GM19395 (cell line): Measurements from ENCODE around the gene KHDC4.
"Not testable (repeated sequence)": the region's sequence is repeated elsewhere in the genome, so short reads cannot be mapped to it uniquely, and the experiment has no call there.

Experiments used
- ATAC-seq: cut with Tn5 transposase; IDR thresholded peaks from one replicate; pipeline ENCODE4 v1.9.1; 2021; ENCODE audit warnings: mild to moderate bottlenecking, moderate library complexity; ENCODE audit not compliant: unreplicated experiment

The KHDC4 gene

DNA sequence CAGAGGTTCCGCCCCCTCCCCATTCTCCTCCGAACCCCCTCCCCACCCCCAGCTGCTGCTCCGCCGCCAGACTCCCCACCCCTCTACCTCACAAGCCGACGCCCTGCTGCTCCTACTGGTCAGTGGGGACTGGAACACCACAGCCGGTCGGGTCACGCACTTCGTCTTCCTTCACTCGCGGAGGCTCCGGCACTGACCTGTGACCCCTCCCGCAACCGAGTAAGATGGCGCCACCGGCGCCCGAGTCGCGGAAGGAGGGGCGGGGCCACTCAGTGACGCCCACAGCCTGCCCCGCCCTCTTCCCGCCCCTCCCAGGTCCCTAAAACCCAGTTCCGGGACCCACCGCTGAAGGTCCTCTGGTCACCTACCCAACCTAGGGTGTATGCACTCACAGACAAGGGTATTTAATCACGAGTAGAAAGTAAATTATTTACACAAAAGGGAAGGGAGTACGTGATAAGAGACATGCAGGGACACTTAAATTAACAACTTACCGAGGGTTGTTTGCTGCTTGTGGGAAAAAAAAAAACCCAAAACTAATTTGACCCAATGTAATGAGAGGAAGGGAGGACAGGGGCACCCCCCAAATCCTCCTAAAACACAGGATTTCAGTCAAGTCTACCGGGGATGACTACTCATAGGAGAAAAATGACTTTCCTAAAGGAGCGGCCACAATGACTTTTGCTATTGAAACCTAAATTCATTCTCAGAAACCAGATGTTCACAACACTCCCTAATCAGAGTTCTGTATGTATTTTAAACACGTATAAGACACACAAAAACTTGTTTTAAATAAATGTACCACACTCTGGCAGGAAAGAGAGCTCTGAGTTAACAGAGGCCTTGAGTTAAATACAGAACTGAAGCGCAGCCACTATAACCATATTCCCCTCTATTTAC is 22.8 kb downstream of the KHDC4 start, which contains the start of gene RIT1:
Gene RIT1 (minus strand): TSS at position 194 of the 900 bp plus-strand sequence. CDS start 588 bp downstream, outside the sequence.
- ATAC-seq: peak; percentile 82

DNA sequence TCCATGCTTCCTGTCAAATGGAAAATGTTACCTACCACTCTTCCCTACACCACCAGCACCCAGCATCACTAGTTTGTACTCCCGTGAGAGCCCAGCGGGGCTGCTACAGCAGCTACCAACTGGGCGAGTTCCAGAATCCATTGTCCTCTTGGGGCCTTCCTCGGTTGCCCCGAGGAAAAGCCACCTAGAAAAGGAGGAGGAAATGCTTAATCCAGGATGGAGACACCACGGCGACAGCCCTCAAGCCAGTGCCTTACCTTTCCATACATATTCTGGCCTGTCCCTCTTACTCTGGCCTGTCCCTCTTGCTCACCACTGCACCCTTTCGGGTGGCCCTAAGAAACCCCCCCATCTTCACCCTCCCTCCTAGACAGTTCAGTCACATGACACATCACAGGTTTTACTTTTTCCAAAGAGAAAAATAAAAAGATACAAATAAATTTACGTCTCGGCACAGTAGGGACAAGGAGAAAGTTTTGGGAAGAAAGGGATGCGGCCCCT is 23.5 kb downstream of the KHDC4 start:
- no peak for ATAC-seq

DNA sequence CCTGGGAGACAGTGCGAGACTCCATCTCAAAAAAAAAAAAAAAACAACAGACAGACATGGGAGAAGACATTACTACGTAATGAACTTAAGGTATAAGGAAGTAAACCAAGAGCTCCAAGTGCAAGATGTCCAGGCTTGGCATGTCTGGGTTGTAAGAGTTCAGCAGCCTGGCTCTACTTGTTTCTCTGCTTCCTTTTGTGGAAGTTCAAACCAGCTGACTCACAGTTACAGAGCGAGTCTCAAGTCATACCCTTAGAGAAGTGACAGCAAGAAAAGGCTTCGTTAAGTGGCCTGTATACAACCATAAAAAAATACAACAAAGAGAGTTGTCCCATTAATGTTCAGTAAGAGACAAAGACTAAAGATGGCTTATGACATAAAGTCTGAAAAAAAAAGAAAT is 24.3 kb downstream of the KHDC4 start:
- ATAC-seq: no peak

DNA sequence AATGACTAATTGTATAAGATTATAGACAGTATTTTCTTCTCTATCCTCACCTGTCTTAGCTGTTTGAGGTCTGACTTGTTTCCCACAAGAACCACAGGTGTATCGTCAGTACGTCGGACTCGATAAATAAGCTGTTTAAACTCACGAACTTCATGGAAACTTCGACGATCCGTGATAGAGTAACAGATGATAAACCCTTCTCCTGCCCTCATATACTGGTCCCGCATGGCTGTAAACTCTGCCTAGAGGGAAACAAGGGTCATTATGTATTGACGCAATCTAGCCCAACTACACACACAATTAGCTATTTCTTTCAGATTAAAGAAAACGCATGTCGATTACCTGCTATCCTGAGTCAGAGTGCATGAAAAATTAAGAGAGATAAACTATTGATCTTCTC is 30.0 kb downstream of the KHDC4 start:
- ATAC-seq: no peak

DNA sequence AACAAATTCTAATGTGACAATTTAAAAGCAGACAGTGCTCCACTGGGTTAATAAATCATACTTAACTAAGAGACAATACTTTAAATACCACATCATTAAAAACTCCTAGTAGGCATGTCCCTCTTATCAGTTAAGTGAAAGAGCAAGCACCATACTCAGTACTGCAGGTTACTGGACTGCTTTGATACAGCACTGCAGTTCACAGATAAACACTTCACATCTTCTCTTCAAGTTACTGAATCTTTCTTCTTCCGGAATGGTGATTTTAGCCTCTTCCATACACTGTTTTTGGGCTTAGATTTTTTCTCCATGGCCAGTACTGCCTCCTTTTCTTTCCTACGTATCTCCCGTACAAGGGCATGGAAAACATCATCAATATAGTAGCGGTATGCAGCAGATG is 34.1 kb downstream of the KHDC4 start:
- ATAC-seq: no peak

DNA sequence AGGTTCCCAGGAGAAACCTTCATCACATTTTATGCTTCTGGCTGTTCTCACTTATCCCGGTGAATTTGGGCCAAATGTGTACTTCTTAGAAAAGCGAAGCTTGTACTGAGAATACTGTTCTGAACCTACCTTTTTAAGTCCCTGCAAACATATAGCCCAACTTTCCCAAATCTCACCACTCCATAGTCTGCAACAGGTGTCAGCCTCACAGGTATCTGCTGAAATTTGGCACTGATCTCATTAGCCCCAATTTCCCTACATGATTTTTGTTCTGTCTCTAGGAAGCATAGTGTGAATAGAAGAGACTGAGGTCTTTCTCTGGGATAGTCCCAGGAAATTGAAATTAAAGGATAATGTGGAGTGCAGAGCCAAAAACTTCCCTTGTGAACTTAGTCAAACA is 34.5 kb downstream of the KHDC4 start:
- ATAC-seq: no peak

DNA sequence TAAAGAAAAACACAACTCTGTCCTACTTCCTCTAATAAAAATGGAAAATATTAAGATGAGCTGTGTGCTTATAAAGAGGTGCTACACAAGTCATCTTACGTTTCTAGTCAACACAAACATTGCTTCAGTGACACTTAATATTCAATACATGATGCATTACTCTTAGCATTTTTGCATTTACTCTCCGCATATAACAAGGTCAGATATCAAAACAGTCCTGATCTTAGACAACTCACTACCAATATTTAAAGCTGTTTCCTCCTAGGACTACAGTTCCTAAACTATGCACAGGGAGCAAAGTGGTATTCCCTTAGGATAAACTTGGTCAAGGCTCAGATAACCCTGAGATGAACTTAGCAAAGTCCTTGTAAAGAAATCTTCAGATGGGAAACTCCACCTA is 35.3 kb downstream of the KHDC4 start:
- ATAC-seq: no peak

DNA sequence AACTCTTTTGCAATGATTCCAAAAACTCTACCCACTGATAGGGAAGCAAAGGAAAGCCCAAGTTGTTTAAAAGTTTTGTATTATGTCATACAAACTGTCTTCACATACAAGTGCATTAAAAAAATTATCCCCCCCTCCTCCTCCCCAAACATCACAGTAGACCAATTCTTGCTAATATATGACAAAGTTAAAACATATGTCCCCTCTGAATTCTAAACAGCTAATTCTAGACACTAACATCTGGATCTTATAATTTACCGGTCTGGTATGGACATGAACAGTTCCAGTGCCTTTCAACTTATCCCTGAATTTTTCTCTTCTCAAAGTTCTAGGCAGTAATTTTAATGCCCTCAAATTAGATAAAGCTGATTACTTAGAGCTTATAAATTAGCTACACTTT is 36.5 kb downstream of the KHDC4 start:
- ATAC-seq: no peak

DNA sequence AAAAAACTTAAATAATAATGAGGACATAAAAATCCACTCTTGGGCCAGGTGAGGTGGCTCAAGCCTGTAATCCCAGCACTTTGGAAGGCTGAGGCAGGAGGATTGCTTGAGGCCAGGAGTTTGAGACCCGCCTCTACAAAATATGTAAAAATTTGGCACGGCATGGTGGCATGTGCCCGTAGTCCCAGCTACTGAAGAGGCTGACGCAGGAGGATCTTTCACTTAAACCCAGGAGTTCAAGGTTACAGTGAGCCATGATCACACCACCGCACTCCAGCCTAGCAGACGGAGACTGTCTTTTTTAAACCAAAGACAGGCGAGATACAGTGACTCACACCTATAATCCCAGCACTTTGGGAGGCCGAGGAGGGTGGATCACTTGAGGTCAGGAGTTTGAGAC is 37.7 kb downstream of the KHDC4 start:
- ATAC-seq: not testable (repeated sequence)

DNA sequence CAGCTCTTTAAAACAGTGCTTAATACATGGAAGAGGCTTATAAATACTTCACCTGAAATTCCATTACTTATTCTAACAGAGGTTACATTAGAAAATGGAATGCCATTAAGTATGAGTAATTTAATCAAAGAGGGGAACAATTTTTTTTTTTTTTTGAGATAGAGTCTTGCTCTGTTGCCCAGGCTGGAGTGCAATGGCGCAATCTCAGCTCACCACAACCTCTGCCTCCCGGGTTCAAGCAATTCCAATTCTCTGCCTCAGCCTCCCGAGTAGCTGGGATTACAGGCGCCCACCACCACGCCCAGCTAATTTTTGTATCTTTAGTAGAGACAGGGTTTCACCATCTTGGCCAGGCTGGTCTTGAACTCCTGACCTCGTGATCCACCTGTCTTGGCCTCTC is 38.6 kb downstream of the KHDC4 start:
- ATAC-seq: not testable (repeated sequence)

DNA sequence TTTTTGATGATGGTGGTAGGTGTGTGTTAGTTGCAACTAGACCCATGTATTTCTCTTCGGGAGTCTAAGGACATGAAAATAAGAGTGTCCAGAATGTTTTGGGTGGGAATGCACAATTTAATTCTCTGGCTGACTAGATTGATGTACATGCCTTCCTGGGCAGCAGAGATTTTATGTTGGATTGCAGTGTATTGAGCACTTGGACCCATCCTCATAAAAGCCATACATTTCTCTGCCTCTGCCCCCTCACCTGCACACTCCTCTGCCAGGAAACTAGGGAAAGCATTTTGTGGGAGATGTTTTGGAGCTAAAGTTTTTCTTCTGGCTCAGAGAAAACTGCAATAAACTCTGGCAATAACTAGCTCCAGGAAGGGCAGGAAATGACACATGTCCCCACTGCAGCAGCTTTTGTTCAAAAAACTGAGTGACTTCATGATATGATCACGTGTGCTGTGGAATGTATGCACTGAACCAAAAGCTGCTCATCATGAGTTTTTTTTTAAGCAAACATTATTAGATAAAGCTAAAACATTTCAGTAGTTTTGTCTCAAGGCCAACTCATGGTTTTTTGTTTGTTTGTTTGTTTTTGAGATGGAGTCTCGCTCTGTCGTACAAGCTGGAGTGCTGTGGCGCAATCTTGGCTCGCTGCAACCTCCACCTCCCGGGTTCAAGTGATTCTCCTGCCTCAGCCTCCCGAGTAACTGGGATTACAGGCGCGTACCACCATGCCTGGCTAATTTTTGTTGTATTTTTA is 40.6 kb downstream of the KHDC4 start:
- ATAC-seq: no peak

DNA sequence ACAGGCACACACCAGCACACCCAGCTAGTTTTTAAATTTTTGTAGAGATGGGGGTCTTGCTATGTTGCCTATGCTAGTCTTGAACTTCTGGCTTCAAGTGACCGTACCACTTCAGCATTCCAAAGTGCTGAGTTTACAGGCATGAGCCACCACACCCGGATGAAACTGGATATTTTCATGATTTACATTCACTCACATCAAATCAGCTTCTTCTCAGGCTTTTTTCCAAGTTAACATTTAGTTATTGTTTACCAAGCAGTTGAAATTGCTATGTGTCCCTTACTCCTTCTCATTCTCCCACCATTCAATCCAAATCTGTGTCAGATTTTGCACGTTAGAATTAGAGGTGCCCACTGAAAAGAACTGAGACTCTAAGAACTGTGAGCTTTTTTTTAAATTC is 41.4 kb downstream of the KHDC4 start:
- no peak for ATAC-seq

DNA sequence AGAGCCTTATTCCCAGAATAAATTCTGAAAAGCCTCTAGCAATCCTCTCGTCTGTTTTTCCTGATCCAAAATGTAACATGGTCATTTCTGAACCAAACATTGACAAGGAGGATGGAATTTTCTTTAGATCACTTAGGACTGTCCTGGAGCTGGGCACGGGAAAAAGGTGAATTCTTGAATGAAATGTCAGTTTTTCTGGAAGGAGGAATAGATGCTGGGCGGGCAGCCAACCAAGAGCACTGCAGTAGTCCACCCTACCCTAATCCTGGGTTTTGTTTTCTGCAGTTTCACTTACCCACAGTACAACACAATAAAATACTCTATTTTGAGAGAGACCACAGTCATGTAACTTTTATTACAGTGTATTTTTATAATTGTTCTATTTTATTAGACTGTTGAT is 44.0 kb downstream of the KHDC4 start:
- ATAC-seq: no peak

DNA sequence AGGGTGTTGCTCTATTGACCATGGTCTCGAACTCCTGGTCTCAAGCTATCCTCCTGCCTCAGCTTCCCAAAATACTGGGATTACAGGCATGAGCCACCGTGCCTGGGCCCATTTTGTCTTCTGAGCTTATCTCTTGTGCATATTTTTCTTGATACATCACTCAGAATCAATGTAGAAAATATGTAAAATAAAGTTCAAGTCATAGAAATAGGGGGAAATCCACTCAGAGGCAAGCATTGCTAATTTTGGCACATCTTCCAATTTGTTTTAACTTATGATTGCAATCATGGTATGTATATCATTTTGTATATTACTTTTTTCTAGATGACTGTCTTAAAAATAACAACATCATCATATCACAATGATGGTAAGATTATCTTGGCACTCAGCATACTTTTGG is 44.6 kb downstream of the KHDC4 start:
- ATAC-seq: no peak

DNA sequence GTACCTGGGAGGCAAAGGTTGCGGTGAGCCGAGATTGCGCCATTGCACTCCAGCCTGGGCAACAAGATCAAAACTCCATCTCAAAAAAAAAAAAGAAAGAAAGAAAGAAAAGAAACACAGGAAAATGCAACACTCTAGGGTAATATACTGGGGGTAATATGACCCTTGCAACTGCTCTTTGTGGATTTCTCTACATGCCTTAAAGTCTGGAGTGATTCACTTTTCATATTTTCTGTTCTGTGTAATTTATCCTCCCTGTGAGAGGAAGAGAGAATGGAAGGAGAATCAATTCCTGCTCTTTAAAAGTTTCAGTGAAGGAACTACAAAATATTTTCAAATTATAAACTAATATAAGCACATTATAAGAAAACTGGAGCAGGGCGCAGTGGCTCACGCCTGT is 45.7 kb downstream of the KHDC4 start:
- no peak for ATAC-seq

DNA sequence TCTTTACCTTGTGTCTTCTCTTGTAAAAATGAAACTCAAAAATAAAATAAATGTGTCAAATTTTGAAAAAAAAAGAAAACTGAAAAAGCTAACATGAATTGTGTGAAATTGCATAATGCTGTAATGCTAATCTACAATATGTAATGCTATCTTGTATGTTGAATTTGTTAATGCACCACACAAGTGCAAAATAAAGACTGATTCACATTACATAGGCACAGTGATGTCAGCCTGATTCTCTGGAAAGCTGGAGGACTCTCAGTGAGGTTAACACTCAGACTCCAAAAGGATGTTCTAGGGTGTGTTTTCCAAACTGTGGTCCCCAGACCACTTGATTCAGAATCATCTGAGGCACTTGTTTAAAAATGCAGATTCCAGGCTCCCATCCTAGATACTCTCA is 49.2 kb downstream of the KHDC4 start:
- no peak for ATAC-seq

DNA sequence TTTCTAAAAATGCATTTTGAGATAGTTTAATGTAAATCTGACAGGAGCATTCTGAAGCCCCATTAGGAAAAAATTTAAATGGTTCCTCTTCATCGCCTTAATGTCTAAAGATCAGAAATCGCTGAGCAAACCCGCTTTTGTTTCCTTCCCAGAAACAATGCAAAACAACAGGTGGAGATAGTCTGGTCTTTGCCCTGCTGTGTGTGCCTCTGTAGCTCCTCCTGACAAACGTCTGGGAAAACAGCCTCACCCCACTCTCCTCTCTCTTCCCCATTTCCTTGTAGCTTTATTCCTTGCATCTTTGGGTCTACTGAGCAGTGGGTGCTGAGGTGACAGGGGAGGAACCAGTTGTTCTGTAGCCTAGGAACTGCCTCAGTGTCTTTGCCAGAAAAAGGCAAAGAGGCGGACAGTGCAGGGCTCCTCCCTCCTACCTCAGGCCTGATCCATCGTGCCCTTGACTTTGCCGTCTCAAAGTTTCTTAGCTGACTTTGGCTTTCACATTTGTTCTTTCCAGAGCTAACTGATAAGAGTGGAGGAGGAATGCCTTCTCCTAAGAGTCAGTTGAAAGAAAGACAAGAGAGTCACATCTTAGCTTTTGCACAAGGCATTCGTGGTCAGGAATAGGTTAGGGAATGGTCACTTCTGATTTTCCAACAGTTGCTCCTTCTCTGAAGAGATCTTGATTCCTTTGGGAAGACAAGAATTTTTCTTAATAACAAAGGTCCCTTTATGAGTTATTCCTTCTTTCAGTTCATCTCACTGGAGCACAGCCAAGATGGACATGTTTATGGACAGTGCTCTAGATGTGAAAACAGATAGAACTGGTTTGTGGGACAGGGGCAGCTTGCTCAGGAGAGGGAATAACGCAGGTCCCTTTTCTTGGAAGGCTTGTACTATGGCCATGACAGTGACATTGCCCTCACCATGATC is 49.9 kb downstream of the KHDC4 start:
- ATAC-seq: no peak

DNA sequence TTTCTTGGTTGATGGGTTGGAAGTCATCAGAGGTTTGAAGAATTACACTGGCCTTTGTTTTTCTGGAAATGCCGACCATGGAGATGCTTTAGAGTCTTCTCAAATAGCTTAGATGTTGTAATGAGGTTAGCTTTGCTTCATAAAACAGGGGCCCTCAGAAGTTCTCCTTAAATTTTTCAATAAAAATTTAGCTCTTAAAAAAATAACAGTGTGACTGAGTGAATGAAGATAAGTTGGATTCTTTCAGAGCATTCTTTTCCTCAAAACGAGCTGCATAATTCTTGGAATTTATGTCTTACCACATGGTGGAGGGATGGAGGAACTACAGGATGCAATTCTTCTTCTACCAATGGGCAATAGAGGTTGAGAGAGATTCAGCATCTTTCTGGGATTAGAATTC is 51.4 kb downstream of the KHDC4 start:
- ATAC-seq: no peak

DNA sequence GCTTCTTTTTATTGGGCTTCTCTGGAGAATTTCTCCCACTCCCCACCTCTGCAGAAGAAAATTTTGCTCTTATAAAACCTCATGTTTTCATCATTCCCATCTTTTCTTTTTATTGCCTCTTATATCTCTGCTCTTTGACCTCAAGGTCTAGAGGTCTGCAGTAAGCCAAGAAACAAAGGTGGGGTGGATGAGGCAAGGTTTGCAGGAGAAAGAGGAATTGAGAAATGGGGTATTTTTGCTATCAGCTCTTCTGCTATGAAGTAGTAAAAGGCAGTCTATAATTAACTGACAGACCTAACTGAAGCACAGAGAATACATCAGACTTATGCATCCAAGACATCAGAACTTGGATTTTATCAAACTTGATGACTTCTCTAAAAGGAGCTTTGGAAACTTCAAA is 52.0 kb downstream of the KHDC4 start:
- ATAC-seq: no peak

DNA sequence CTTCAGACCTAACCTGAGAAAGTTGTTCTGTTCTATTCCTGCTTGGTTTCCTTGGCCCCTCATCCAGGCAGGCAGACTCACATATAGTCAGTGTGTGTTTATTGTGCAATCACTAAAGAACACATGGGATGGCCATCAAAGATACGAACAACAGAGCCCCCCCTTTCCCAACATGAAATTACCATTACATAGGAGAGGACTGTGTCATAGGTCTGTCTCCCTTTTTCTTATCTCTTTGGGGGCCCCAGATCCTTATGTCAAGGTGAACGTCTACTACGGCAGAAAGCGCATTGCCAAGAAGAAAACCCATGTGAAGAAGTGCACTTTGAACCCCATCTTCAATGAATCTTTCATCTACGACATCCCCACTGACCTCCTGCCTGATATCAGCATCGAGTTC is 53.3 kb downstream of the KHDC4 start:
- no peak for ATAC-seq

DNA sequence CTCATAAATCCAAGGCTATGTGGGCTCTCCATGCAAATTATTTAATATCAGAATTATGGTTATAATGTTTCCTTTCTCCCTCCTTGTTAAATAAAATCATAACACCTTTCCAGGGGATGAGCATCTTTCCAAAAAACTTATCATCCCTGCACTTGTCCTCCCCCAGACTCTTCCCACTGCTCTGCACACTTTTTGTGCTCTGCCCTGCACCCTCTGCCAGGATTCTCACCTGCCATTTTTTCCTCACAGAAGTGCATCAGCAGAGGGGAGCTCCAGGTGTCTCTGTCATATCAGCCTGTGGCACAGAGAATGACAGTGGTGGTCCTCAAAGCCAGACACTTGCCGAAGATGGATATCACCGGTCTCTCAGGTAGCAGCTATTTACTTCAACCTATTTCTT is 54.0 kb downstream of the KHDC4 start:
- ATAC-seq: no peak
